Omental fat pad (tissue), 4 donors: Measurements from ENCODE around the gene BTBD10. TPM values are rescaled to one million over a fixed set of nuclear protein-coding genes. Genes with fewer than 3 reads are reported as not detected.

ENCODE experiments used
- ATAC-seq: fragments of 150-250 bp; one replicate; pipeline ENCODE4 v1.9.1; 2016; ENCODE audit warnings: mild to moderate bottlenecking, moderate library complexity; ENCODE audit not compliant: low FRiP score
- DNase-seq: peaks from one replicate; pipeline ENCODE4 v3.0.0-alpha.2; 2019; ENCODE audit warnings: low spot score
- total RNA-seq, 4 donors: library from RNA; depleted of rRNA; stranded (reverse); fragments of >200 nt; gene quantifications; one replicate each; pipeline ENCODE4 v1.1.0, GENCODE V29; 2016
- TF ChIP-seq, protein P1 (sequence below), 3 donors: fragments of 450-650 bp; IDR thresholded peaks; one replicate each; pipeline ENCODE4 v1.5.1; 2016 to 2017; ENCODE audit warnings: antibody characterized with exemption in 3 of 3, mild to moderate bottlenecking in 3 of 3, moderate library complexity in 2 of 3

BTBD10 gene
- total RNA-seq, 4 donors from 2014 or later, result 21.1 to 38.9 (median 24.2) TPM

DNA sequence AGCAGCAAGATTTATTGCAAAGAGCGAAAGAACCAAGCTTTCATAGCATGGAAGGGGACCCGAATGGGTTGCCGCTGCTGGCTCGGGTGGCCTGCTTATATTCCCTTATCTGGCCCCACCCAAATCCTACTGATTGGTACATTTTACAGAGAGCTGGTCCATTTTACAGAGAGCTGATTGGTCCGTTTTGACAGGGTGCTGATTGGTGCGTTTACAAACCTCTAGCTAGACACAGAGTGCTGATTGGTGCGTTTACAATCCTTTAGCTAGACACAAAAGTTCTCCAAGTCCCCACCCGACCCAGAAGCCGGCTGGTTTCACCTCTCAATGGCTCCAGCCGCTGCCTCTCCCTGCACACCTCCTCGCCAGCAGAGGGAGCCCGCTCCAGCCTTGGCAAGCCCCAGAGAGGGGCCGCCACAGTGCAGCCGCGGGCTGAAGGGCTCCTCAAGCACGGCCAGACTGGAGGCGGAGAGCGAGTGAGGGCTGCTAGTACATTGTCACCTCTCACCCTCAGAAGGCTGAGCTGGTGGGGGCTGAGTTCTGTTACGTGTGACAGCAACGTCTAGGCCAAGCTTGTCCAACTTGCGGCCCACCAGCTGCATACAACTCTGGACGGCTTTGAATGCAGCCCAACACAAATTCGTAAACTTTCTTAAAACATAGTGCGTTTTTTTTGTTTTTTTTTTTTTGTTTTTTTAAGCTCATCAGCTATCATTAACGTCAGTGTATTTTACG, 24.1 kb upstream of the BTBD10 start:
- no peak for ATAC-seq
- TF ChIP-seq, protein P1, sequence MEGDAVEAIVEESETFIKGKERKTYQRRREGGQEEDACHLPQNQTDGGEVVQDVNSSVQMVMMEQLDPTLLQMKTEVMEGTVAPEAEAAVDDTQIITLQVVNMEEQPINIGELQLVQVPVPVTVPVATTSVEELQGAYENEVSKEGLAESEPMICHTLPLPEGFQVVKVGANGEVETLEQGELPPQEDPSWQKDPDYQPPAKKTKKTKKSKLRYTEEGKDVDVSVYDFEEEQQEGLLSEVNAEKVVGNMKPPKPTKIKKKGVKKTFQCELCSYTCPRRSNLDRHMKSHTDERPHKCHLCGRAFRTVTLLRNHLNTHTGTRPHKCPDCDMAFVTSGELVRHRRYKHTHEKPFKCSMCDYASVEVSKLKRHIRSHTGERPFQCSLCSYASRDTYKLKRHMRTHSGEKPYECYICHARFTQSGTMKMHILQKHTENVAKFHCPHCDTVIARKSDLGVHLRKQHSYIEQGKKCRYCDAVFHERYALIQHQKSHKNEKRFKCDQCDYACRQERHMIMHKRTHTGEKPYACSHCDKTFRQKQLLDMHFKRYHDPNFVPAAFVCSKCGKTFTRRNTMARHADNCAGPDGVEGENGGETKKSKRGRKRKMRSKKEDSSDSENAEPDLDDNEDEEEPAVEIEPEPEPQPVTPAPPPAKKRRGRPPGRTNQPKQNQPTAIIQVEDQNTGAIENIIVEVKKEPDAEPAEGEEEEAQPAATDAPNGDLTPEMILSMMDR (IDR thresholded peaks at IDR 0.05), result no peak
- no peak for DNase-seq

DNA sequence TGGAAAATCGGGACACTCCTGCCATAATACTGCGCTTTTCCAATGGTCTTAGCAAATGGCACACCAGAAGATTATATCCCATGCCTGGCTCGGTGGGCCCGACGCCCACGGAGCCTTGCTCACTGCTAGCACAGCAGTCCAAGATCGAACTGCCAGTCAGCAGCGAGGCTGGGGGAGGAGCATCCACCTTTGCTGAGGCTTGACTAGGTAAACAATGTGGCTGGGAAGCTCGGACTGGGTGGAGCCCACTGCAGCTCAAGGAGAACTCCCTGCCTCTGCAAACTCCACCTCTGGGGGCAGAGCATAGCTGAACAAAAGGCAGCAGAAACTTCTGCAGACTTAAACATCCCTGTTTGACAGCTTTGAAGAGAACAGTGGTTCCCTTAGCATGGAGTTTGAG, 17.2 kb upstream of the BTBD10 start:
- no peak for ATAC-seq

DNA sequence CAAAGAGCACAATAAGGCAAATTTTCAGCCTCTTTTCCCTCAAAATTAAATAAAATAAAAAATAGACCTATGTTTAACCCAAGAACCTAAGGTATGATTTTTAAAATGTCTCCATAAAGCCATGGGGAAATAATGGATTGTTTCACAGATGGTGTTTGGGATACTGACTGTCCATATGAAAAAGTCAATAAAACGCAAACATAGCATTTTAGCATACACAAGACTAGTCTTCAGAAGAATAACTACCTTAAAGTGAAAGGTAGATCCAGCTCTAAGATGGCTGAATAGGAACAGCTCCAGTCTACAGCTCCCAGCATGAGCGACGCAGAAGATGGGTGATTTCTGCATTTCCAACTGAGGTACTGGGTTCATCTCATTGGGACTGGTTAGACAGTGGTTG, 16.7 kb upstream of the BTBD10 start:
- TF ChIP-seq, protein P1 (IDR thresholded peaks at IDR 0.05), result no peak
- ATAC-seq (no peak), DNase-seq (no peak)

More for the DNA sequence above, 17.2 kb upstream of the BTBD10 start:
- TF ChIP-seq, protein P1 (IDR thresholded peaks at IDR 0.05), result no peak
- DNase-seq, result no peak

DNA sequence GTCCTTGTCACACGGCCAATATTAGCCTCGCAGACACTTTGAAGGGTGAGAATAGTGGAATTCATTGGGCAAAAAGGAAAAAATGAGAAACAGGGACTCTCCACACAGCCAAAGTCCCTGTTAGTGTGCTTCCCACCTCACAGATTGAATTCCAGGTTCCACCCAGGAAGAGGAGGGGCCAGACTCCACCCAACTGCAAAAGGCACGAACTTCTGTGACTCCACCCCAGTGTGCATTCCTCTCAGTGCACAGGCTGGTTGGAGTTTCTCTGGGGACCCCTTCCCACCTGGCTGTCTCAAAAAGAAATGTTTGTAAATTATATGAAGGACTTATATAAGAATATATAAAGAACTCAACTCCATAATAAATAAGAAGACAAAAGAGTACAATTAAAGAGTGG, 12.1 kb upstream of the BTBD10 start:
- TF ChIP-seq, protein P1 (IDR thresholded peaks at IDR 0.05), result no peak
- ATAC-seq, result no peak
- DNase-seq, result no peak

DNA sequence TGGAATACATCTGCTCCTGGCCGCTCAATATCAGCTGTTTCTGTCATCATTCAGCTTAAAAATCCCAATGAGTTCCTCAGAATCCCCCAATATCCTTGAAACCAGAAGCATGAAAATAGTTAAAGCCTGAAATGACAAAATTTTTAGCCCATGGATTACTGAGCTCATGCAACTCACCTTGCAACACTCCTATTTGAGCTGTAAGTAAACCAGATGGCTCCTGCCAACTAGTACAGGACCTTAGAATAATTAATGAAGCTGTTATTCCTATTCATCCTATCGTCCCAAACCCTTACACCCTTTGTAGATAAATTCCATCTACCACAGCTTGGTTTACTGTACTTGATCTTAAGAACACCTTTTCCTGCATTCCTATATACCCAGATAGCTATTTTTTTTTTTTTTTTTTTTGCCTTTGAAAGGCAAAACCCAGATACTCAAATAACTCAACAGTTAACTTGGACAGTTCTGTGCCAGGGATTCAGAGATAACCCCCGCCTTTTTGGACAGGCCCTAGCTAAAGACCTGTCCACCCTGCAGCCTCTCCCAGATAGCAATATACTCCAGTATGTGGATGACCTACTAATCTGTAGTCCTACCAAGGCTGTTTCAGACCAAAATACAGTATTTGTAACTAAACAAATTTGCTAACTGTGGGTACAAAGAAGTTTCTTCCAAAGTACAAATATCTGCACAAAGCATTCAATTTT, 10.1 kb upstream of the BTBD10 start:
- TF ChIP-seq, protein P1 (IDR thresholded peaks at IDR 0.05), result no peak
- no peak for DNase-seq

DNA sequence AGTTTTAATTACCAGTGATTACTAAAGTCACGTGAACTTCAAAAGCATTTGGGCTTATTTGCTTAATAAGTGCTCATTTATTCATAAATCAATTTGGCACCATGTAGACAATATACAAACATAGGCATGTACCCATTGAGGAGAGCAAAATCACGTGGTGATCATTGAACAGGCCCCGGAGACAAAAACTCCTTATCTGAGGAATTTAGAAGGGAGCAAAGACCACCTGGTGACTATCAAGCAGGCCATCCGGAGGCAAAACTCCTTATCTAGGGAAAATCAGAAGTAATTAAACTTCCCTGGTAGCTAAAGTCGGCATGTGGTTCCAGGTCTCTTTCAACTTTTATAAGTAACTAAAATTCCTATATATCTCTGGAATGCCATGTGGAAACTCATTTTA, 5.7 kb upstream of the BTBD10 start:
- no peak for ATAC-seq
- TF ChIP-seq, protein P1 (IDR thresholded peaks at IDR 0.05), result no peak
- DNase-seq, result no peak

More for the DNA sequence above, 10.1 kb upstream of the BTBD10 start:
- ATAC-seq, result no peak
